SU-DHL-6 (cell line): ENCODE data around the gene ABCB11.

Experiments used
- H2AFZ ChIP-seq: fragments of 200-600 bp; sonication (generic); 2 replicates; pipeline ENCODE4 v1.6.1; 2014; ENCODE audit warnings: low read depth, mild to moderate bottlenecking, moderate library complexity, mixed read lengths, antibody characterized with exemption, low read length; ENCODE audit not compliant: severe bottlenecking
- H3F3A ChIP-seq: fragments of 200-600 bp; shearing (Covaris generic); 2 replicates; pipeline ENCODE4 v1.6.0; 2016; ENCODE audit warnings: antibody characterized with exemption, mild to moderate bottlenecking; ENCODE audit not compliant: insufficient read depth
- H3K27ac ChIP-seq: fragments of 200-600 bp; sonication (generic); 2 replicates; pipeline ENCODE4 v1.5.1; 2016; ENCODE audit warnings: low read depth, mild to moderate bottlenecking, low read length, moderate library complexity, mixed read lengths
- H3K27me3 ChIP-seq: fragments of 200-600 bp; sonication (generic), shearing (Covaris generic); 2 replicates; pipeline ENCODE4 v1.6.0; 2014; ENCODE audit warnings: mild to moderate bottlenecking, low read length
- H3K36me3 ChIP-seq: fragments of 200-600 bp; sonication (generic); 2 replicates; pipeline ENCODE4 v1.6.1; 2014; ENCODE audit warnings: mild to moderate bottlenecking, low read length, mixed read lengths
- H3K4me2 ChIP-seq: fragments of 300-600, 200-600 bp; shearing (Covaris generic), sonication (generic); 2 replicates; pipeline ENCODE4 v1.6.0; 2014; ENCODE audit warnings: low read length, low read depth, mild to moderate bottlenecking; ENCODE audit not compliant: poor library complexity, severe bottlenecking
- H3K4me3 ChIP-seq: fragments of 200-600 bp; sonication (generic); 2 replicates; pipeline ENCODE4 v1.5.1; 2014; ENCODE audit warnings: antibody characterized with exemption, low read length, mild to moderate bottlenecking, mixed read lengths; ENCODE audit not compliant: insufficient read depth, poor library complexity, severe bottlenecking
- H3K79me2 ChIP-seq: fragments of 200-600 bp; sonication (generic); 2 replicates; pipeline ENCODE4 v1.6.1; 2014; ENCODE audit warnings: mild to moderate bottlenecking, low read length, moderate library complexity; ENCODE audit not compliant: insufficient read depth
- H3K9ac ChIP-seq: fragments of 200-600 bp; sonication (generic); 2 replicates; pipeline ENCODE4 v1.7.0; 2014; ENCODE audit warnings: mild to moderate bottlenecking, low read length
- H3K9me2 ChIP-seq: fragments of 200-600 bp; sonication (generic); replicated peaks from 2 replicates; pipeline ENCODE4 v1.6.1; 2014; ENCODE audit warnings: low read length; ENCODE audit not compliant: insufficient read depth
- H3K9me3 ChIP-seq: fragments of 200-600 bp; sonication (generic); 2 replicates; pipeline ENCODE4 v1.6.1; 2014; ENCODE audit warnings: low read length, mixed read lengths; ENCODE audit not compliant: insufficient read depth
- H4K20me1 ChIP-seq: fragments of 200-600 bp; sonication (generic); 2 replicates; pipeline ENCODE4 v1.6.1; 2014; ENCODE audit warnings: low read depth, mild to moderate bottlenecking, antibody characterized with exemption, low read length, moderate library complexity, mixed read lengths
- EZH2phosphoT487 ChIP-seq: fragments of 200-600 bp; sonication (generic), shearing (Covaris generic); conservative IDR thresholded peaks from 2 replicates; pipeline ENCODE4 v1.6.1; 2018; ENCODE audit warnings: mild to moderate bottlenecking, antibody characterized with exemption, low read length, moderate library complexity, mixed read lengths
- TF ChIP-seq, protein P1 (sequence below): fragments of 200-600 bp; sonication (generic); IDR thresholded peaks from one replicate; pipeline ENCODE4 v1.5.1; 2017; ENCODE audit warnings: antibody characterized with exemption, mild to moderate bottlenecking, low read length, moderate library complexity; ENCODE audit not compliant: insufficient read depth, poor library complexity, severe bottlenecking

ABCB11 gene

DNA sequence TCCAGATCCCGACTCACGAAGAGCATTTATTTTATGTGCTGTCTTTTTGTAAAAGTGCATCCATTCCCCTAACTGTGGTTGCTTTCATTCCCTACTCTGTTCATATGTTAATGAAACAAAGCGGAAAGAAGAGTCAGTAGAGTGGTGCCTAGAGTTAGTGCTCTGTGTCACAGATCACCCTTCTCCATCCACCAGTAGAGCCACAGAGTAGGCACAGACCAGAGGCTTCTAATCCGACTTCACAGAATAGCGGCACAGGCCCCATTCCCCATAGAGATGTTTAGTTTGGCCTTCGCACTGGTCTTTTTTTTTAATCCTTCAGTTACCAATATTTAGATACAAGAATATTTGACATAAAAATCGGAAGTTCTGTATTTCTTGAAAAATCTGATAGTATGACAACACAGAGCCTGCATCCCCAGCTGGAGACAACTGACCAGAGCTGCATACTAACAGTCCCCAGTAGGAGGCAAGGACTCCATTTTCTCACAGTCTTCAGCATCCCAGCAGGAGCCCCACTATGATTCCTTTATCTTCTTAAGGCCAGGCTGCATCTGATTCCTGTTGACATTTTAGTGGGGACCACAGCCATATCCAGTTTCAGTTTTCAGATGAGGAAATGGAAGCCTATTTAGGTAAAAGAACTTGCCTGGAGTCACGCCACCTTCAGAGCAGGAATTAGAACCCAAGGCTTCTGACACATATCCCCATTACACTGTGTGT, 123.0 kb downstream of the ABCB11 start:
- no peaks in the 10 kb centered on the region for H4K20me1 ChIP-seq
- H3K79me2 ChIP-seq, result no peaks in the 10 kb centered on the region
- no peaks in the 10 kb centered on the region for H3F3A ChIP-seq
- H2AFZ ChIP-seq, result no peak overlapping the region
- no peak overlapping the region for H3K4me2 ChIP-seq
- no peak overlapping the region for H3K4me3 ChIP-seq
- TF ChIP-seq, protein P1, sequence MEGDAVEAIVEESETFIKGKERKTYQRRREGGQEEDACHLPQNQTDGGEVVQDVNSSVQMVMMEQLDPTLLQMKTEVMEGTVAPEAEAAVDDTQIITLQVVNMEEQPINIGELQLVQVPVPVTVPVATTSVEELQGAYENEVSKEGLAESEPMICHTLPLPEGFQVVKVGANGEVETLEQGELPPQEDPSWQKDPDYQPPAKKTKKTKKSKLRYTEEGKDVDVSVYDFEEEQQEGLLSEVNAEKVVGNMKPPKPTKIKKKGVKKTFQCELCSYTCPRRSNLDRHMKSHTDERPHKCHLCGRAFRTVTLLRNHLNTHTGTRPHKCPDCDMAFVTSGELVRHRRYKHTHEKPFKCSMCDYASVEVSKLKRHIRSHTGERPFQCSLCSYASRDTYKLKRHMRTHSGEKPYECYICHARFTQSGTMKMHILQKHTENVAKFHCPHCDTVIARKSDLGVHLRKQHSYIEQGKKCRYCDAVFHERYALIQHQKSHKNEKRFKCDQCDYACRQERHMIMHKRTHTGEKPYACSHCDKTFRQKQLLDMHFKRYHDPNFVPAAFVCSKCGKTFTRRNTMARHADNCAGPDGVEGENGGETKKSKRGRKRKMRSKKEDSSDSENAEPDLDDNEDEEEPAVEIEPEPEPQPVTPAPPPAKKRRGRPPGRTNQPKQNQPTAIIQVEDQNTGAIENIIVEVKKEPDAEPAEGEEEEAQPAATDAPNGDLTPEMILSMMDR, result no peak
- TF ChIP-seq EZH2phosphoT487, result no peak
- no peak overlapping the region for H3K9ac ChIP-seq
- no peaks in the 10 kb centered on the region for H3K9me2 ChIP-seq
- H3K27me3 ChIP-seq, result no peaks in the 10 kb centered on the region
- no peaks in the 10 kb centered on the region for H3K36me3 ChIP-seq
- H3K9me3 ChIP-seq, result no peaks in the 10 kb centered on the region
- H3K27ac ChIP-seq, result no peak overlapping the region

DNA sequence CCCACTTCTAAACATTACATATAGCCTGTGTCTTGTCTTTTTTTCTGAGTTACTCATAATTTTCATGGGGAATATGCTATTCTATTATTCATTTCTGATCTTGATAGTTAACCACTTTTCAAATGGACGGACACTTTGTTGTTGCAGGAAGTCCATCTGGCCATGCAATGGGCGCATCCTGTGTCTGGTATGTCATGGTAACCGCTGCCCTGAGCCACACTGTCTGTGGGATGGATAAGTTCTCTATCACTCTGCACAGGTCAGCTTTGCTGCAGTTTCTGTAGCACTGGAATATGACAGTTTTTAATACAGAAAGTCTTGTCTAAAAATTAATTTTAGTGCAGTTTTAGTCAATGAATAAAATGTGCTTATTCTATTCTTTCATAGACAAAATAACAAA, 126.8 kb downstream of the ABCB11 start:
- no peaks in the 10 kb centered on the region for H3K9me3 ChIP-seq
- no peaks in the 10 kb centered on the region for H3K79me2 ChIP-seq
- no peak overlapping the region for H3K4me3 ChIP-seq
- no peaks in the 10 kb centered on the region for H3K9me2 ChIP-seq
- no peak overlapping the region for H3K9ac ChIP-seq
- no peak overlapping the region for H3K27ac ChIP-seq
- no peak overlapping the region for H3K4me2 ChIP-seq
- no peaks in the 10 kb centered on the region for H4K20me1 ChIP-seq
- H3F3A ChIP-seq, result no peaks in the 10 kb centered on the region
- no peaks in the 10 kb centered on the region for H3K36me3 ChIP-seq
- no peak overlapping the region for H2AFZ ChIP-seq
- TF ChIP-seq, protein P1, result no peak
- TF ChIP-seq EZH2phosphoT487, result no peak
- H3K27me3 ChIP-seq, result no peaks in the 10 kb centered on the region

DNA sequence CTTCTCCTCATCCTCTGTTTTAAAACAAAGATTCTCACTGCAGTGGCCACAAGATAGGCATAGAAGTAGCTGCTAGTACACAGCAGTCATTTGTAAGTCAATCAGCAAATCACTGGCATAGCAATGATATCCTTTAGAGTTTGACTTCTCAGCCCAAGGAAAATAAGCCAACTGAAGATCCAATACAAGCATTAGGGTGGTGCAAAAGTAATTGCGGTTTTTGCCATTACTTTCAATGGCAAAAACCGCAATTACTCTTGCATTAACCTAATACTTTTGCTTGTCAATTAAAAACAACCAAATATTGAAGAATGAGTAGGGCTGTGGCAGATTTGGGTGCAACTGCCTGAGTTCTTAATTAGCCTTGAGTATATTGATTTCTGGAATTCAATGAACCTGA, 127.2 kb downstream of the ABCB11 start:
- Histone ChIP-seq H3K9me3 (no peaks in the 10 kb centered on the region), H2AFZ (no peak overlapping the region), H3K9ac (no peak overlapping the region), H4K20me1 (no peaks in the 10 kb centered on the region), H3K36me3 (no peaks in the 10 kb centered on the region), H3K27me3 (no peaks in the 10 kb centered on the region), H3K4me3 (no peak overlapping the region), H3K79me2 (no peaks in the 10 kb centered on the region), H3F3A (no peaks in the 10 kb centered on the region), H3K4me2 (no peak overlapping the region), H3K9me2 (no peaks in the 10 kb centered on the region), H3K27ac (no peak overlapping the region)
- TF ChIP-seq, protein P1, result no peak
- no peak for TF ChIP-seq EZH2phosphoT487
